Glomerular visceral epithelial cell (primary cell): ENCODE results near the gene PDPN.

Experiments used
- DNase-seq: peaks from one replicate; pipeline ENCODE4 v3.0.0-alpha.2; 2016; ENCODE audit errors: extremely low spot score

Gene PDPN

GRCh38 chr1:13617773-13618172, 34.1 kb downstream of the PDPN start:
- no peak for DNase-seq

- no peak for DNase-seq
These were observed 34.9 kb downstream of the PDPN start for GRCh38 chr1:13618483-13618882.

GRCh38 chr1:13619909-13620308, 36.3 kb downstream of the PDPN start:
- no peak for DNase-seq

- DNase-seq = no peak
These were observed 37.2 kb downstream of the PDPN start for GRCh38 chr1:13620825-13621224.

GRCh38 chr1:13622446-13622845, 38.8 kb downstream of the PDPN start:
- no peak for DNase-seq

GRCh38 chr1:13623021-13623637, 39.5 kb downstream of the PDPN start:
- DNase-seq = no peak

GRCh38 chr1:13624526-13624925, 40.9 kb downstream of the PDPN start:
- DNase-seq = no peak

GRCh38 chr1:13627127-13627526, 43.5 kb downstream of the PDPN start:
- no peak for DNase-seq

GRCh38 chr1:13628218-13628617, 44.6 kb downstream of the PDPN start:
- DNase-seq = peak; percentile 12

- DNase-seq = peak; percentile 41
These were observed 45.1 kb downstream of the PDPN start for GRCh38 chr1:13628711-13629110.

GRCh38 chr1:13642306-13643004, 58.8 kb downstream of the PDPN start:
- DNase-seq = no peak

GRCh38 chr1:13643017-13643416, 59.4 kb downstream of the PDPN start:
- no peak for DNase-seq

- DNase-seq = no peak
These were observed 62.9 kb downstream of the PDPN start for GRCh38 chr1:13646521-13646920.

- DNase-seq = no peak
These were observed 67.6 kb downstream of the PDPN start for GRCh38 chr1:13651279-13651678.

- DNase-seq = no peak
These were observed 68.6 kb downstream of the PDPN start for GRCh38 chr1:13652238-13652637.

- DNase-seq = peak; percentile 20
These were observed 77.9 kb downstream of the PDPN start for GRCh38 chr1:13661539-13661938.

GRCh38 chr1:13662493-13662892, 78.9 kb downstream of the PDPN start:
- no peak for DNase-seq

GRCh38 chr1:13663969-13664368, 80.3 kb downstream of the PDPN start:
- no peak for DNase-seq

- no peak for DNase-seq
These were observed 80.8 kb downstream of the PDPN start for GRCh38 chr1:13664451-13664850.

GRCh38 chr1:13666317-13666716, 82.7 kb downstream of the PDPN start:
- no peak for DNase-seq
